Measurements from ENCODE around the gene YJU2.

DNA sequence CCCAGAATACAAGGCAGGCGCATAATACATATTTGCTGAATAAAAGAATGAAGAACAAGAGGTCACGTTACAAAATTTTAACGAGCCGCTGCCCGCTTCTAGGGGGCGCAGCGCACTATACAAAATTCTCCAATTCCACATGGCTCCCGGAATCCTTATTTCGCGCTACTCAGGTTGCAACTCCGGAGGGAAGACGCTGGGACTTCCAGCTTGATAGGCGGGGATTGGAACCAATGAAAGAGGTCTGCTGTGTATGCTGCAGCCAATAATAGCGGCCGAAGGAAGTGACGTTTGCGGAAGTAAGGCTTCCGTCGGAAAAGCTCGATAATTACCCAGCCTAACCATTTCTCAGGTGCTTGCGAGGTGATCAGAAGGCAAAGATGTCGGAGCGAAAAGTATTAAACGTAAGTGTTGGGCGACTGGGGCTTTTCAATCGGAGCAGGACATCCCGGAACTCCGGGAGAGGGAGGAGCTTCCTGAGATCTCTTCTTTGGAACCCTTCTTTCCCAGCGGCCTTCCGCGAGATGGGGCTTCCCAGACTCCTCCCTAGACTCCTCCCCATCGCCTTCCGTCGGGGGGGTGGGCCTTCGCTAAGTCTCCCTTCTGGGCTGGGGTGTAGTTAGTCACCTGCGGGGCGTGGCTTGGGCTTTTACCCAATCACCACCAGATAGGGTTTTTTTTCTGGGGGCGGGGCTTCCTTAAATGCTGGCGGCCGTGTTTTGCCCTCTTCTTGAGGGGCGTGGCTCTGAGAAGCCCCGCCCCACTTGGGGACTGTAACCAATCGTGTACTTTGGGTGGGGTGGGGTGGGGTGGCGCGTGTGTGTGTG, at the start of gene YJU2:
- no peak for TF ChIP-seq EZH2 (IDR thresholded peaks at IDR 0.05; ENCODE audit: insufficient read depth, poor library complexity, severe bottlenecking)
- TF ChIP-seq EZH2phosphoT487 (IDR thresholded peaks at IDR 0.05; ENCODE audit: insufficient read depth, low read depth), result no peak

All from GM23248 (cell line).